Endodermal cell (in vitro differentiated cells): ENCODE results near the gene P4HB. TPM values are rescaled to one million over a fixed set of nuclear protein-coding genes. Genes with fewer than 3 reads are reported as not detected.

Source experiments
- DNase-seq: peaks from one replicate; pipeline ENCODE4 v3.0.0-alpha.2; 2017
- H3K27ac ChIP-seq: 2 replicates; pipeline ENCODE4 v1.5.1; 2013; ENCODE audit warnings: mild to moderate bottlenecking, low read depth, low read length, moderate library complexity
- H3K27me3 ChIP-seq: 2 replicates; pipeline ENCODE4 v1.6.1; 2013; ENCODE audit warnings: mild to moderate bottlenecking, low read length, moderate library complexity; ENCODE audit not compliant: insufficient read depth, control insufficient read depth, poor library complexity, severe bottlenecking
- H3K36me3 ChIP-seq: 2 replicates; pipeline ENCODE4 v1.7.0; 2013; ENCODE audit warnings: mild to moderate bottlenecking, low read length, moderate library complexity; ENCODE audit not compliant: control insufficient read depth, insufficient read depth
- H3K4me1 ChIP-seq: one replicate; pipeline ENCODE4 v1.7.0; 2013; ENCODE audit warnings: low read length; ENCODE audit not compliant: control insufficient read depth, insufficient read depth
- H3K4me3 ChIP-seq: 2 replicates; pipeline ENCODE4 v1.5.1; 2013; ENCODE audit warnings: mild to moderate bottlenecking, low read length, moderate library complexity
- H3K9ac ChIP-seq: 2 replicates; pipeline ENCODE4 v1.6.1; 2013; ENCODE audit warnings: mild to moderate bottlenecking, low read length, moderate library complexity; ENCODE audit not compliant: poor library complexity, severe bottlenecking; ENCODE audit errors: extremely low read depth
- H3K9me3 ChIP-seq: 2 replicates; pipeline ENCODE4 v1.6.1; 2013; ENCODE audit warnings: mild to moderate bottlenecking, low read length, moderate library complexity; ENCODE audit not compliant: control insufficient read depth
- H3K27ac Mint-ChIP-seq: 2 replicates; pipeline ENCODE4 v1.8.0; 2020; ENCODE audit warnings: mixed read lengths
- H3K27me3 Mint-ChIP-seq: 2 replicates; pipeline ENCODE4 v1.8.0; 2021; ENCODE audit warnings: mild to moderate bottlenecking, mixed read lengths; ENCODE audit not compliant: insufficient read depth
- H3K36me3 Mint-ChIP-seq: 2 replicates; pipeline ENCODE4 v1.8.0; 2020; ENCODE audit warnings: low read depth, mixed read lengths
- H3K4me1 Mint-ChIP-seq: 2 replicates; pipeline ENCODE4 v1.8.0; 2020; ENCODE audit warnings: mixed read lengths
- H3K4me3 Mint-ChIP-seq: 2 replicates; pipeline ENCODE4 v1.8.0; 2020; ENCODE audit warnings: mild to moderate bottlenecking, moderate library complexity, mixed read lengths
- H3K9me3 Mint-ChIP-seq: 2 replicates; pipeline ENCODE4 v1.8.0; 2020; ENCODE audit warnings: mild to moderate bottlenecking, mixed read lengths
- WGBS, 2 experiments: methylation state at CpG; one replicate each; pipeline versions ENCODE4 v1.1.5 to v1.1.7; 2013; ENCODE audit warnings: missing lambda C conversion rate in 2 of 2, mixed read lengths in 1 of 2; ENCODE audit not compliant: insufficient coverage in 1 of 2, insufficient read length in 1 of 2; 5-methylcytosine and 5-hydroxymethylcytosine counted together
- total RNA-seq, 2 donors: library from RNA; stranded (reverse); fragmentation: NEBNext Ultra II Directional in 1 of 2; extraction: Animal tissue kit (Norgen Biotek cat#: 25700) in 1 of 2; gene quantifications; 2 replicates in 1 of 2; 3 replicates in 1 of 2; pipeline ENCODE4 v1.2.1, GENCODE V29; 2021
- TF ChIP-seq, protein P1 (sequence below): fragments of 200-600 bp; sonication (generic); conservative IDR thresholded peaks from 2 replicates; pipeline ENCODE4 v1.5.0; 2021; ENCODE audit warnings: antibody characterized with exemption, mild to moderate bottlenecking

The P4HB gene
- total RNA-seq, 2 donors from 2014 or later, result 493 to 535 TPM

- WGBS, 2 experiments, result 93 to 95% methylated on average over 11 of the region's 11 CpGs
- peaks cover 94% of the 10 kb centered on the region for H3K36me3 ChIP-seq
- Mint-ChIP-seq H3K4me3 (no peak overlapping the region), H3K36me3 (peaks cover 80% of the 10 kb centered on the region), H3K9me3 (no peaks in the 10 kb centered on the region), H3K4me1 (no peaks in the 10 kb centered on the region), H3K27me3 (no peaks in the 10 kb centered on the region), H3K27ac (no peak overlapping the region)
- H3K27ac ChIP-seq, result no peak overlapping the region
- H3K4me3 ChIP-seq, result no peak overlapping the region
- no peaks in the 10 kb centered on the region for H3K9me3 ChIP-seq
- DNase-seq, result no peak
- H3K9ac ChIP-seq, result no peak overlapping the region
- no peaks in the 10 kb centered on the region for H3K4me1 ChIP-seq
- no peaks in the 10 kb centered on the region for H3K27me3 ChIP-seq
- TF ChIP-seq, protein P1, sequence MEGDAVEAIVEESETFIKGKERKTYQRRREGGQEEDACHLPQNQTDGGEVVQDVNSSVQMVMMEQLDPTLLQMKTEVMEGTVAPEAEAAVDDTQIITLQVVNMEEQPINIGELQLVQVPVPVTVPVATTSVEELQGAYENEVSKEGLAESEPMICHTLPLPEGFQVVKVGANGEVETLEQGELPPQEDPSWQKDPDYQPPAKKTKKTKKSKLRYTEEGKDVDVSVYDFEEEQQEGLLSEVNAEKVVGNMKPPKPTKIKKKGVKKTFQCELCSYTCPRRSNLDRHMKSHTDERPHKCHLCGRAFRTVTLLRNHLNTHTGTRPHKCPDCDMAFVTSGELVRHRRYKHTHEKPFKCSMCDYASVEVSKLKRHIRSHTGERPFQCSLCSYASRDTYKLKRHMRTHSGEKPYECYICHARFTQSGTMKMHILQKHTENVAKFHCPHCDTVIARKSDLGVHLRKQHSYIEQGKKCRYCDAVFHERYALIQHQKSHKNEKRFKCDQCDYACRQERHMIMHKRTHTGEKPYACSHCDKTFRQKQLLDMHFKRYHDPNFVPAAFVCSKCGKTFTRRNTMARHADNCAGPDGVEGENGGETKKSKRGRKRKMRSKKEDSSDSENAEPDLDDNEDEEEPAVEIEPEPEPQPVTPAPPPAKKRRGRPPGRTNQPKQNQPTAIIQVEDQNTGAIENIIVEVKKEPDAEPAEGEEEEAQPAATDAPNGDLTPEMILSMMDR, result no peak
Measured at GRCh38 chr17:81884520-81884919, 24.2 kb upstream of the P4HB start.

- peaks cover 66% of the 10 kb centered on the region for H3K36me3 ChIP-seq
- no peaks in the 10 kb centered on the region for H3K9me3 ChIP-seq
- no peaks in the 10 kb centered on the region for H3K9me3 Mint-ChIP-seq
- H3K27me3 Mint-ChIP-seq, result no peaks in the 10 kb centered on the region
- WGBS, 2 experiments, result 96 to 97% methylated on average over 5 of the region's 5 CpGs
- H3K4me1 Mint-ChIP-seq, result no peaks in the 10 kb centered on the region
- TF ChIP-seq, protein P1, result no peak
- H3K36me3 Mint-ChIP-seq, result peaks cover 56% of the 10 kb centered on the region
- H3K4me1 ChIP-seq, result no peaks in the 10 kb centered on the region
- no peak overlapping the region for H3K4me3 ChIP-seq
- DNase-seq, result no peak
- no peak overlapping the region for H3K27ac ChIP-seq
- no peak overlapping the region for H3K27ac Mint-ChIP-seq
- no peak overlapping the region for H3K9ac ChIP-seq
- H3K4me3 Mint-ChIP-seq, result no peak overlapping the region
- no peaks in the 10 kb centered on the region for H3K27me3 ChIP-seq
Measured at GRCh38 chr17:81879121-81879520, 18.8 kb upstream of the P4HB start.

DNA sequence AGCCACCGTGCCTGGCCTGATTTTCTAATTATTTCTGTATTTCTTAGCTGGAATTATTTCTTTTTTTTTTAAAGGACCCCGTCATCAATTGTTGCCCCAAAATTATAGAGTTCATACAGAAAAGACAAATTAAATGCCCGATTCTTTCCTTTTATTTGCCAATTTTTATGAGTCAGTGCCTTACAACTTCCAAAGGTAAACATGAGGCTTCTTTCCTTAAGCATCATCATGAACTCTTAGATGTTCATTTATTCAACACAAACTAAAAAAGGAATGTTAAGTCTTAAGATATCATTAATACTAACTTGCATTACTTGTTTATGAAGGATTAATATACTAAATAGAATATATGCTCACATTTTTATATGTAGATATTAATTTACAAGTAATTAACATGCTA, 18.0 kb upstream of the P4HB start:
- H3K4me1 ChIP-seq, result no peaks in the 10 kb centered on the region
- no peaks in the 10 kb centered on the region for H3K27me3 ChIP-seq
- no peak for DNase-seq
- H3K9me3 Mint-ChIP-seq, result no peaks in the 10 kb centered on the region
- H3K27ac ChIP-seq, result no peak overlapping the region
- WGBS, 2 experiments, result 92 to 100% methylated on average over 3 of the region's 3 CpGs
- no peaks in the 10 kb centered on the region for H3K4me1 Mint-ChIP-seq
- H3K9me3 ChIP-seq, result no peaks in the 10 kb centered on the region
- H3K4me3 Mint-ChIP-seq, result no peak overlapping the region
- peaks cover 49% of the 10 kb centered on the region for H3K36me3 Mint-ChIP-seq
- no peak overlapping the region for H3K9ac ChIP-seq
- TF ChIP-seq, protein P1, result no peak
- H3K4me3 ChIP-seq, result no peak overlapping the region
- no peaks in the 10 kb centered on the region for H3K27me3 Mint-ChIP-seq
- no peak overlapping the region for H3K27ac Mint-ChIP-seq
- peaks cover 58% of the 10 kb centered on the region for H3K36me3 ChIP-seq
